ENCODE data around the gene MNX1. TPM values are rescaled to one million over a fixed set of nuclear protein-coding genes. Genes with fewer than 3 reads are reported as not detected.

The MNX1 gene
- total and polyA plus RNA-seq, 2 donors = 0.07 to 0.09 TPM

DNA sequence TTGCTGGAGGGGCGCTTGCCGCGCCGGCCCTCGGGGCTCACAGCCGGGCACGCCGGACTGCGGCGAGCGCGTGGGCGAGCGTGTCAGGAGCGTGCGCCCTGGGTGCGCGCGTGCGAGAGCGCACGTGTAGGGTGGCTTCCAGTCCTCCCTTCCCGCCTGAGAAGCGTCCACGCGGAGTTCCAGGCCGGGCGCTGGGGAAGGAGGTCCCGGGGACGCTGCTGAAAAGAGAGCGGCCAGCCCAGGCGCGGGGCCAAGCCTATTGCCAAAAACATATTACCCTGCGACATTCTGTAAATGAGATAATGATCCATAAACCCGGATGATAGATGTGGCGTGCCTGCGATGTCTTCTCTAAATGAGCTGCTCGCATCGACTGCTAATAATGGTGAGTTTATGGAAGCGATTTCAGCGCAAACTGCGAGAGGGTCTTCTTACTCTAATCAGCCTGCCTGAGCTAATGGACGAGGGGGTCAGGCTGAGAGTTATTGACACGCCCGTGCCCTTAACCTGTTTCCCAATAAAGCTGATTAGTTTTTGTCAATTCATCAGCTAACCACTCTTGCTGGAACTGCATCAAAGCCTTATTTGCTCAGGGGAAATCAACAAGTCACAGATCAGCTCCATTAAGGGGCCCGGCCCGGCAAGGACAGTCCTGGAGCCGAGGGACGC is 8.0 kb upstream of the MNX1 start:
- peaks cover 0 to 14% of the 10 kb centered on the region in 2 donors for H3K9me3 ChIP-seq (ENCODE audit: control insufficient read depth in 2 of 2, insufficient read depth in 1 of 2, low read length in 1 of 2)
- H3K27me3 ChIP-seq (ENCODE audit: control insufficient read depth in 2 of 2, insufficient read depth in 1 of 2, low read length in 1 of 2) = peaks cover 90 to 99% of the 10 kb centered on the region in 2 donors
- DNase-seq (ENCODE audit: low read depth in 6 of 9, low spot score in 9 of 9) = no peak
- no peak overlapping the region for H3K4me3 ChIP-seq (ENCODE audit: low read length in 2 of 2)
- 7% methylated on average over 49 of the region's 49 CpGs for WGBS
- H3K36me3 ChIP-seq (ENCODE audit: control insufficient read depth in 2 of 2, insufficient read depth in 2 of 2, low read length in 1 of 2) = no peaks in the 10 kb centered on the region
- H3K4me1 ChIP-seq (ENCODE audit: control insufficient read depth in 2 of 2, insufficient read depth in 2 of 2, low read length in 2 of 2) = peaks cover 0 to 3% of the 10 kb centered on the region in 2 donors
- no peak overlapping the region for H3K27ac ChIP-seq (ENCODE audit: low read depth in 1 of 2, low read length in 1 of 2)

GRCh38 chr7:157017603-157018327 is 7.3 kb upstream of the MNX1 start:
- Histone ChIP-seq H3K4me3 (ENCODE audit: low read length in 2 of 2) (no peak overlapping the region), H3K36me3 (ENCODE audit: control insufficient read depth in 2 of 2, insufficient read depth in 2 of 2, low read length in 1 of 2) (no peaks in the 10 kb centered on the region), H3K27ac (ENCODE audit: low read depth in 1 of 2, low read length in 1 of 2) (no peak overlapping the region), H3K9me3 (ENCODE audit: control insufficient read depth in 2 of 2, insufficient read depth in 1 of 2, low read length in 1 of 2) (peaks cover 0 to 14% of the 10 kb centered on the region in 2 donors), H3K27me3 (ENCODE audit: control insufficient read depth in 2 of 2, insufficient read depth in 1 of 2, low read length in 1 of 2) (peaks cover 91 to 99% of the 10 kb centered on the region in 2 donors), H3K4me1 (ENCODE audit: control insufficient read depth in 2 of 2, insufficient read depth in 2 of 2, low read length in 2 of 2) (peaks cover 0 to 3% of the 10 kb centered on the region in 2 donors)
- no peak for DNase-seq (ENCODE audit: low read depth in 6 of 9, low spot score in 9 of 9)
- 9% methylated on average over 48 of the region's 48 CpGs for WGBS

- DNase-seq (ENCODE audit: low read depth in 6 of 9, low spot score in 9 of 9) = no peak
- H3K27ac ChIP-seq (ENCODE audit: low read depth in 1 of 2, low read length in 1 of 2) = no peak overlapping the region
- peaks cover 0 to 3% of the 10 kb centered on the region in 2 donors for H3K4me1 ChIP-seq (ENCODE audit: control insufficient read depth in 2 of 2, insufficient read depth in 2 of 2, low read length in 2 of 2)
- no peak overlapping the region for H3K4me3 ChIP-seq (ENCODE audit: low read length in 2 of 2)
- 14% methylated on average over 11 of the region's 11 CpGs for WGBS
- H3K9me3 ChIP-seq (ENCODE audit: control insufficient read depth in 2 of 2, insufficient read depth in 1 of 2, low read length in 1 of 2) = peaks cover 0 to 14% of the 10 kb centered on the region in 2 donors
- no peaks in the 10 kb centered on the region for H3K36me3 ChIP-seq (ENCODE audit: control insufficient read depth in 2 of 2, insufficient read depth in 2 of 2, low read length in 1 of 2)
- H3K27me3 ChIP-seq (ENCODE audit: control insufficient read depth in 2 of 2, insufficient read depth in 1 of 2, low read length in 1 of 2) = peaks cover 91 to 99% of the 10 kb centered on the region in 2 donors
Observed at GRCh38 chr7:157017149-157017548, 6.7 kb upstream of the MNX1 start.

DNA sequence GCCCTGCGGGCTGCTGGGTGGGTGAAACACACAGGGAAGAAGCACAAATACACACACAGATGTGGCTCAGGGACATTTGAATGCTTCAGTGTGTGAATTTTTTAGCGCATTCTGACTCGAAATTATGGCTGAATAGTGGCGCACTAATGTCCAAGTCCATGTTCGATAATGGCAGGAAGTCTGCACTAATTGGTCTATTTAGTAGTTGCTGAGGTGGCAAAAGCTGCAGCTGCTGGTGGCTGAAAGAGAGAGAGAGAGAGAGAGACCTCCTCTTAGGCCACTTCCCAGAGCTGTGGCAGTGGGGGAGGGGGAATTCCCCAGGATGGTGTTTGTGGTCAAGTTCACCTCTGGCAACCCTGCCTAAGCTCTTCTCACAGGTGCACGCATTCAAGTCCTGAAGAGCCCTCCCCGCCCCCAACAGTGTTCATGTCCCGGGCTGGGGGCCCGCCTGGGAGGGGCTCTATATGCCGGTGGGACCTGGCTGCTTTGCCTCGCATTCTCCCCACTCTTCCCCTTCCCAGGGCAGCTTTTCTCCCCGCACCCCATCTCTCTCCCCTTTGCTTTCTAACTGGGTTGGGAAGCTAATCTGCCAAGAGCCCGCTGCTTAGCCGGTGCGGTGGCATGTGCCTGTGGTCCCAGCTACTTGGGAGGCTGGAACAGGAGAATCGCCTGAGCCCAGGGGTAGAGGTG is 6.0 kb upstream of the MNX1 start:
- Histone ChIP-seq H3K27me3 (ENCODE audit: control insufficient read depth in 2 of 2, insufficient read depth in 1 of 2, low read length in 1 of 2) (peaks cover 91 to 99% of the 10 kb centered on the region in 2 donors), H3K27ac (ENCODE audit: low read depth in 1 of 2, low read length in 1 of 2) (no peak overlapping the region), H3K4me3 (ENCODE audit: low read length in 2 of 2) (no peak overlapping the region), H3K36me3 (ENCODE audit: control insufficient read depth in 2 of 2, insufficient read depth in 2 of 2, low read length in 1 of 2) (no peaks in the 10 kb centered on the region), H3K4me1 (ENCODE audit: control insufficient read depth in 2 of 2, insufficient read depth in 2 of 2, low read length in 2 of 2) (peaks cover 0 to 7% of the 10 kb centered on the region in 2 donors), H3K9me3 (ENCODE audit: control insufficient read depth in 2 of 2, insufficient read depth in 1 of 2, low read length in 1 of 2) (peaks cover 0 to 11% of the 10 kb centered on the region in 2 donors)
- DNase-seq (ENCODE audit: low read depth in 6 of 9, low spot score in 9 of 9) = no peak
- 4% methylated on average over 16 of the region's 16 CpGs for WGBS

- WGBS = 5% methylated on average over 11 of the region's 11 CpGs
- H3K27me3 ChIP-seq (ENCODE audit: control insufficient read depth in 2 of 2, insufficient read depth in 1 of 2, low read length in 1 of 2) = peaks cover 91 to 100% of the 10 kb centered on the region in 2 donors
- no peak for DNase-seq (ENCODE audit: low read depth in 6 of 9, low spot score in 9 of 9)
- H3K9me3 ChIP-seq (ENCODE audit: control insufficient read depth in 2 of 2, insufficient read depth in 1 of 2, low read length in 1 of 2) = peaks cover 0 to 13% of the 10 kb centered on the region in 2 donors
- H3K36me3 ChIP-seq (ENCODE audit: control insufficient read depth in 2 of 2, insufficient read depth in 2 of 2, low read length in 1 of 2) = no peaks in the 10 kb centered on the region
- H3K4me3 ChIP-seq (ENCODE audit: low read length in 2 of 2) = no peak overlapping the region
- peaks cover 4 to 12% of the 10 kb centered on the region in 2 donors for H3K4me1 ChIP-seq (ENCODE audit: control insufficient read depth in 2 of 2, insufficient read depth in 2 of 2, low read length in 2 of 2)
- no peak overlapping the region for H3K27ac ChIP-seq (ENCODE audit: low read depth in 1 of 2, low read length in 1 of 2)
Observed at GRCh38 chr7:157016024-157016351, 5.5 kb upstream of the MNX1 start.

- no peaks in the 10 kb centered on the region for H3K36me3 ChIP-seq (ENCODE audit: control insufficient read depth in 2 of 2, insufficient read depth in 2 of 2, low read length in 1 of 2)
- peaks cover 12 to 15% of the 10 kb centered on the region in 2 donors for H3K4me1 ChIP-seq (ENCODE audit: control insufficient read depth in 2 of 2, insufficient read depth in 2 of 2, low read length in 2 of 2)
- DNase-seq (ENCODE audit: low read depth in 6 of 9, low spot score in 9 of 9) = no peak
- peaks cover 92 to 97% of the 10 kb centered on the region in 2 donors for H3K27me3 ChIP-seq (ENCODE audit: control insufficient read depth in 2 of 2, insufficient read depth in 1 of 2, low read length in 1 of 2)
- no peak overlapping the region for H3K27ac ChIP-seq (ENCODE audit: low read depth in 1 of 2, low read length in 1 of 2)
- H3K9me3 ChIP-seq (ENCODE audit: control insufficient read depth in 2 of 2, insufficient read depth in 1 of 2, low read length in 1 of 2) = peaks cover 0 to 13% of the 10 kb centered on the region in 2 donors
- H3K4me3 ChIP-seq (ENCODE audit: low read length in 2 of 2) = no peak overlapping the region
- WGBS = 22% methylated on average over 12 of the region's 12 CpGs
Observed at GRCh38 chr7:157014635-157015555, 4.4 kb upstream of the MNX1 start.

DNA sequence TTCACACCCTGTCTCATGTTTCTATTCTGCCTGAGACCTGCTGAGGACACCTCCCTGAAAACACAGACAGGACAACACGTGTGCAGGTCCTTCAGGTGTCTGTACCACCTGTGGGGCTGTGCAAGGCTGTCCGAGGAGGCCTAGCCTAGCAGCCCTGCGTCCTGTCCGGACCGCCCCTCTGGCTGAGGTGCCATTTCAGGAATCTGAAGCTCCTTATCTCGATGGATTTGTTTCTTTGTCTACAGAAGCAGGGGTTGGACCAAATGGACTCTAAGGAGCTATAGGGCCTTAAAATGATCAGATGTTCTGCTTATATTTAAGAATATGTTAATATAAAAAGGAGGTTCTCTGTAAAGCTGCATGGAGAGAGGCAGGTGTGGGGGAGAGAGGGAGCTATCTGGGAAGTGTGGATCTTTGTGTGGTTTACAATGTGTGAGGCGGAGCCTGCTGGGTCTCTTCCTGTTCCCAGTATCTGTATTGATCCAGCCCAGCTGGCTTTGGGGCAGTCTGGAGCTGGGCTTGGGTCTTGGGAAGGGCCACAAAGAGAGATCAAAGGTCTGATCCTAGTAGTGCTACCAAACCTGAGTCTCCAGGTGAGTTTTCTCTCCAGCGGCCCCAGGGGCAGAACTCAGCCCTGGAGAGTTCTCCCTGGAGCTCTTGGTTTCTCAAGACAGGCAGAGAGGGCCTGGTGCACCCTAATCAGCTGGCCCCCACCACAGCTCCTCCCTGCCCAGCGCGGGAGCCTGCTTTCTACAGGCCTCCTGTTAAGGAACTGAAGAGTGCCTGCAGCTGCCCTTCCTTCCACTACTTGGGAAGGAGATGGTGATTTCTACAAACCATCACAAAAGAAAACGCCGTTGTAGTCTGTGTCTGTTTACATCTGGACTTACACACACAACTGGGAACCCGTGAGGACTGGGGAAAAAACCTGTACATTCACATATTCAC is 3.4 kb upstream of the MNX1 start:
- 21% methylated on average over 13 of the region's 13 CpGs for WGBS
- Histone ChIP-seq H3K4me3 (ENCODE audit: low read length in 2 of 2) (no peak overlapping the region), H3K9me3 (ENCODE audit: control insufficient read depth in 2 of 2, insufficient read depth in 1 of 2, low read length in 1 of 2) (peaks cover 0 to 7% of the 10 kb centered on the region in 2 donors), H3K27ac (ENCODE audit: low read depth in 1 of 2, low read length in 1 of 2) (no peak overlapping the region), H3K36me3 (ENCODE audit: control insufficient read depth in 2 of 2, insufficient read depth in 2 of 2, low read length in 1 of 2) (no peaks in the 10 kb centered on the region), H3K27me3 (ENCODE audit: control insufficient read depth in 2 of 2, insufficient read depth in 1 of 2, low read length in 1 of 2) (peaks cover 91 to 95% of the 10 kb centered on the region in 2 donors), H3K4me1 (ENCODE audit: control insufficient read depth in 2 of 2, insufficient read depth in 2 of 2, low read length in 2 of 2) (peaks cover 12 to 14% of the 10 kb centered on the region in 2 donors)
- no peak for DNase-seq (ENCODE audit: low read depth in 6 of 9, low spot score in 9 of 9)

DNA sequence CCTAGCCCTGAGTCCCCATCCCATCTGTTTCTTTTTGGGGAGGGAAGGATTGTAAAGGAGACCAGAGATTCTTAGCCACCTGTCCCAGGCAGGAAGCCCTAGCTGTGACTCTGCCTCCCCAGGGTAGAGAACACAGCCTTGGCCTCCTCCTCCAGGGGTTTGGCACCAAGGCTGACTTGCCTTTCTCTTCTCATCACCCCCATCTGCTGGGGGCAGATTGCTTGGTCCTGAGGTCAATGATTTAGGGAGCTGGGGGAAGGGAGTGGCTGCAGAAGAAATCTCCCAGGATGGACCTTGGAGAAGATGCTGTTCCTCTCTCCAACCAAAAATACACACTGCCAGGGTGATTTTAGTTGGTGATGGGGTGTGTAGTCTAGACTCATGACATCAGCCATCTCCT is 2.6 kb upstream of the MNX1 start:
- H3K4me1 ChIP-seq (ENCODE audit: control insufficient read depth in 2 of 2, insufficient read depth in 2 of 2, low read length in 2 of 2) = peaks cover 12 to 14% of the 10 kb centered on the region in 2 donors
- peaks cover 91 to 95% of the 10 kb centered on the region in 2 donors for H3K27me3 ChIP-seq (ENCODE audit: control insufficient read depth in 2 of 2, insufficient read depth in 1 of 2, low read length in 1 of 2)
- peaks cover 0 to 5% of the 10 kb centered on the region in 2 donors for H3K9me3 ChIP-seq (ENCODE audit: control insufficient read depth in 2 of 2, insufficient read depth in 1 of 2, low read length in 1 of 2)
- no peaks in the 10 kb centered on the region for H3K36me3 ChIP-seq (ENCODE audit: control insufficient read depth in 2 of 2, insufficient read depth in 2 of 2, low read length in 1 of 2)
- DNase-seq (ENCODE audit: low read depth in 6 of 9, low spot score in 9 of 9) = no peak
- no peak overlapping the region for H3K27ac ChIP-seq (ENCODE audit: low read depth in 1 of 2, low read length in 1 of 2)
- no peak overlapping the region for H3K4me3 ChIP-seq (ENCODE audit: low read length in 2 of 2)

Data from thymus (tissue), 11 donors.